Panc1 (cell line): ENCODE data around the gene FGGY.
"Not testable (repeated sequence)": the region's sequence is repeated elsewhere in the genome, so short reads cannot be mapped to it uniquely, and the experiment has no call there.

ENCODE experiments used
- POLR2AphosphoS5 ChIP-seq: IDR thresholded peaks from 2 replicates; pipeline ENCODE4 v1.6.1; 2012; ENCODE audit warnings: mild to moderate bottlenecking, low read depth, low read length, moderate library complexity
- TF ChIP-seq, protein P1 (sequence below): fragments of 450-650 bp; IDR thresholded peaks from 2 replicates; pipeline ENCODE4 v1.5.1; 2017; ENCODE audit warnings: mild to moderate bottlenecking

DNA sequence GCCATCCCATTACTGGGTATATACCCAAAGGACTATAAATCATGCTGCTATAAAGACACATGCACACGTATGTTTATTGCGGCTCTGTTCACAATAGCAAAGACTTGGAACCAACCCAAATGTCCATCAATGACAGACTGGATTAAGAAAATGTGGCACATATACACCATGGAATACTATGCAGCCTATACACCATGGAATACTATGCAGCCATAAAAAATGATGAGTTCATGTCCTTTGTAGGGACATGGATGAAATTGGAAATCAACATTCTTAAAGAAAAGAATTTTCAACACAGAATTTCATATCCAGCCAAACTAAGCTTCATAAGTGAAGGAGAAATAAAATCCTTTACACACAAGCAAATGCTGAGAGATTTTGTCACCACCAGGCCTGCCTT is 166.0 kb downstream of the FGGY start:
- TF ChIP-seq POLR2AphosphoS5, result not testable (repeated sequence)
- TF ChIP-seq, protein P1, sequence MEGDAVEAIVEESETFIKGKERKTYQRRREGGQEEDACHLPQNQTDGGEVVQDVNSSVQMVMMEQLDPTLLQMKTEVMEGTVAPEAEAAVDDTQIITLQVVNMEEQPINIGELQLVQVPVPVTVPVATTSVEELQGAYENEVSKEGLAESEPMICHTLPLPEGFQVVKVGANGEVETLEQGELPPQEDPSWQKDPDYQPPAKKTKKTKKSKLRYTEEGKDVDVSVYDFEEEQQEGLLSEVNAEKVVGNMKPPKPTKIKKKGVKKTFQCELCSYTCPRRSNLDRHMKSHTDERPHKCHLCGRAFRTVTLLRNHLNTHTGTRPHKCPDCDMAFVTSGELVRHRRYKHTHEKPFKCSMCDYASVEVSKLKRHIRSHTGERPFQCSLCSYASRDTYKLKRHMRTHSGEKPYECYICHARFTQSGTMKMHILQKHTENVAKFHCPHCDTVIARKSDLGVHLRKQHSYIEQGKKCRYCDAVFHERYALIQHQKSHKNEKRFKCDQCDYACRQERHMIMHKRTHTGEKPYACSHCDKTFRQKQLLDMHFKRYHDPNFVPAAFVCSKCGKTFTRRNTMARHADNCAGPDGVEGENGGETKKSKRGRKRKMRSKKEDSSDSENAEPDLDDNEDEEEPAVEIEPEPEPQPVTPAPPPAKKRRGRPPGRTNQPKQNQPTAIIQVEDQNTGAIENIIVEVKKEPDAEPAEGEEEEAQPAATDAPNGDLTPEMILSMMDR, result not testable (repeated sequence)
